Activated gamma-delta T cell treated with Interleukin-2 at 50 U/mL for 16 hours (primary cell): ENCODE measurements around the gene MMP24OS.

Experiments used
- DNase-seq: peaks from one replicate; pipeline ENCODE4 v3.0.0-alpha.2; 2020

MMP24OS gene

DNA sequence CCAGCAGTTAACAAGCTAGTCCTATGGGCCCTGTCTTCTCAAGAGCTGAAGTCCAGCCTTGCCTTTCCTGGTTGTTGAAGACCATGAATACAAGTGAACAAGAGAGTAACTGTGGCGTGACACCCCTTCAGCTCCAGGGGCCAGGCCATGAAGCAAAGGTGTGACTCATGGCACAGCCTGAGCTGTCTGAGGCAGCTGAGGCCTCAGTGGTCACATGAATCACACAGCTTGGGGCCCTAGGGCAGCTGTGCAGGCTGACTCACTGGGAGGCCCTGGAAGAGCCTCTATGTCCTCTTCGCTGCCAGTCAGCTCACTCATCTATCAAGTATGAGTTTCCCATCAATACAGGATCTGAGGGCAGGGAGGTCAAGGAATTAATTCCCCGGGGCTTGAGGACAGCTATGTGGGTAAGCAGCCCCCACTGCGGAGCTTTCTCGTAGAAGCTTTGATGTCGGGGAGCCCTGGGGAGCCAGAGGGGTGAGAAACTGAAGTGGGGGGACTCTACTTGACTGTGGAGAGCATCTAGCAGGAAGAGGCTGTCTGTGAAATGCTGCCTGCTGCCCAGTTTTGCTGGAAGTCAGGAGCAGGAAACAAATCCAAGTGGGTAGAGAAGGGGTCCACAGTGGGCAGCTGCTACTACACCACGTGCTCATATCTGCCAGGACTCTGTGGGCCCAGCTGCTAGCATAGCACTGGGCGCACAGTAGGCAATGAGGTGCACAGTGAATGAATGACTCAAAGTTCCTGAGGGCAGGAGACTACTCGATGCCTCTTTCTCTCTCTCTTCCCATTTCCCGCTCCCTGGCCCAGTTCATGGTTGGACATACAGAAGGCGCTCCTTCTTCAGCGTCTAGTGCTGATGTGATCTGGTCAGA, 28.0 kb upstream of the MMP24OS start:
- peak; percentile 38 for DNase-seq

GRCh38 chr20:35304956-35305355, 27.0 kb upstream of the MMP24OS start:
- no peak for DNase-seq

- DNase-seq: peak; percentile 82
Observed at GRCh38 chr20:35303735-35304491, 26.0 kb upstream of the MMP24OS start.

- no peak for DNase-seq
Observed at GRCh38 chr20:35303382-35303734, 25.4 kb upstream of the MMP24OS start.

GRCh38 chr20:35302421-35303335, 24.8 kb upstream of the MMP24OS start:
- DNase-seq: no peak

DNA sequence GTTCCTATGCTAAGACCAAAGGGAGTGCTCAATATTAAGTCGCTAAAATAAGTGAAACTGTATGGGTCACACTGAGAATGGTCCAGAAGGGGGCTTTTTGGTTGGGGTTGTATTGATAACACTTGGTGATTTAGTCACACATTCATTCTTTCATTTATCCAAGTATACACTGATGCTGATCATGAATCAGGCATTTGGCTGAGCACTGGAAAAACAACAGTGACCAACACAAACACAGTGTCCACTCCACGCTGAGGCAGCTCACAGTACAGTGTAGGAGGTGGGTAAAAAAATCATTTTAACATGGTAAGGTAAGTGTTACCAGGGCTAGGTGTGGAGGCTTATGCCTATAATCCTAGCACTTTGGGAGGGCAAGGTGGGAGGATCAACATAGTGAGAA, 23.5 kb upstream of the MMP24OS start:
- DNase-seq: no peak

DNA sequence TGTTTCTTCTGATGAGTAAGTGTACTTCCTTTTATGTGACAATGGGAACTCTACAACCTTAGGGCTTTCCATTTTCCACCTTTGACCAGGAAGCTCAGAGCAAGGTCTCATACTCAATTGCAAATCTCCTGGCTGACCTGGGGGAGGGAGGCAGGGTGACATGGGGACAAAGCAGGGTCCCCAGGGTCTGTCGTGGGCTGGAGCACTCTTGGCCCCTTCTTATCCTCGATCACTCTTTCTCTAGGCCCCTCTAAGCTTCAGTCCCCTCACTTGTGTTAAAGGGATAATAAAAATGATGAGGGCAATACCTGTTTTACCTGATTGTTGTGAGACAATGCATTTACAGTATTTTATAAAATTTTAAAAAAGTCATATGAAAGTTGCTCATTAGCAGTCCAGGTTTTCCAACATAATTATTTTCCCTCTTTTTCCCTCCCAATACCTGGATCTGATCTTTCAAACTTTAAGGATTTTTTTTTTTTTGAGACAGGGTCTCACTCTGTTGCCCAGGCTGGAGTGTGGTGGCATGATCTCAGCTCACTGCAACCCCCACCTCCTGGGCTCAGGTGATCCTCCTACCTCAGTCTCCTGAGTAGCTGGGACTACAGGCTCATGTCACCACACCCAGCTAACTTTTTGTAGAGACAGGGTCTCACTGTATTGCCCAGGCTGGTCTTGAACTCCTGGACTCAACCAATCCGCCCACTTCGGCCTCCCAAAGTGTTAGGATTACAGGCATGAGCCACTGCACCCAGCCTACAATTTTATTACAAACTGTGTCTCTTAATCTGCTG, 22.7 kb upstream of the MMP24OS start:
- no peak for DNase-seq

DNA sequence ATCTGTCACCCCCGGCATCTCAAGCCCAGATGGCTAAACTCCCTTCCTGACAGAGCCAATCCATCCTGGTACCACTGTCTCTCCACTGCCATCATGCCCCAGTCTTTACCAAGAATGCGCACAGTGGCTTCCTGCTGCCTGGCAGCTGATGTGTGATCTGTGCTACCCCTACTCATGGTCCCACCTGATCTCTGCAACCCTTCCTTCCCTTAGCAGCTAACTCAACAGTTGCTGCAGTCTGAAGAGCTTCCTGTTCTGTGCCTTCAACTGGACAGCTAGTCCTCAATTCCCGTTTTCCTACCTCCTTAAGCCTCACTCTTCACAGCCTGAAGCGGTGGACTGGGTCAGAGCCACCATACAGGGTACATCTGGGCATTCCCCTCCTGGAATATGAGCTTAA, 21.9 kb upstream of the MMP24OS start:
- no peak for DNase-seq

GRCh38 chr20:35298264-35298663, 20.3 kb upstream of the MMP24OS start:
- DNase-seq: no peak

- no peak for DNase-seq
Observed at GRCh38 chr20:35297740-35298139, 19.8 kb upstream of the MMP24OS start.

GRCh38 chr20:35297155-35297554, 19.2 kb upstream of the MMP24OS start:
- DNase-seq: no peak

- no peak for DNase-seq
Observed at GRCh38 chr20:35296101-35296554, 18.2 kb upstream of the MMP24OS start.

DNA sequence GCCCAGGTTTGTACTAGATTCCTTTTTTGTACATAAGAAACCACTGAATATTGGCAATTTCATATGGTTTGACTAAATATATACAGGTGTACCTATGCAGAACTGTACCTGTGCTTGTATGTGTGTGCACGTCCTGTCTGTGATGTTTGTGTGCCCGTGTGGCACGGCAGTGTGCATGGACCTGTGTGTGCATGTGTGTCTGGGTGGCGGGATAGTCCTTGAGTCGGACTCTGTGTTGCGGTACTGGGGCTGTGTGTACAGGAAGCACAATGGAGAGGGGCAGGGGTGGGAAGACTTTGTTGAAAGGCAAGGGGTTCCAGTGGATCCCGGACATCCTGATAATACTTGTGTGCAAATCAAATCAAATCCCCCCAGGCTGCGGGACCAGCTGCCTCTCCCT, 17.8 kb upstream of the MMP24OS start:
- no peak for DNase-seq

GRCh38 chr20:35295058-35295457, 17.1 kb upstream of the MMP24OS start:
- no peak for DNase-seq

- DNase-seq: no peak
Observed at GRCh38 chr20:35294293-35294685, 16.4 kb upstream of the MMP24OS start.

- DNase-seq: no peak
Observed at GRCh38 chr20:35293303-35294292, 15.7 kb upstream of the MMP24OS start.

- no peak for DNase-seq
Observed at GRCh38 chr20:35292504-35293285, 14.8 kb upstream of the MMP24OS start.

- DNase-seq: no peak
Observed at GRCh38 chr20:35291654-35292503, 14.0 kb upstream of the MMP24OS start, which contains the start of gene FAM83C. Gene FAM83C (minus strand): TSS chr20:35292425. CDS start chr20:35292304, 121 bp downstream.

DNA sequence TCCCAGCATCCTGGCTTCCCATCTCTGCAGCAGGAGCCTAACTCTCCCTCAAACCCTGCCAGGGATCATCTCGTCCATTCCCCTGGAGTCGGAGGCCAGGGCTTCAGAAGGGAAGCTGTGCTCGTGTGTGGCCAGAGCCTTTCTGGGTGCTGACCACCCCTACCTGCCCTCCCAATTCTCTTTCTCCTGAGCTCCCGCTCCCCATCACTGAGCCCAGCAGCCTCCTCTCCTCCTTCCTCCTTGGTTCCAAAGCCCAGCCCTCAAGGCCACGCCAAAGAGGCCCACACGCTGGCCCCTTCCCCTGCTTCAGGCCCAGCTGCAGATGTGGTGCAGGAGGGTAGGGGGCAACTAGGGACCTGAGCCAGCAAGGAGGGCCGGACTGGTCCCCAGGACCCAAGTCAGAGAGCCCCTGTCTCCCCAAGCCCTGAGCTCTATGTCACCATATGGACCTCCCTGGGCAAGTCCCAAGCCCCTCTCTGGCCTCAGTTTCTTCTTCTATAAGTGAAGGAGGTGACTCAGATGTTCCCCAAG, 13.0 kb upstream of the MMP24OS start:
- DNase-seq: no peak
